HEK293T (cell line): ENCODE results near the gene CNTLN.

Experiments used
- ARNT ChIP-seq: fragments of 450-650 bp; IDR thresholded peaks from 2 replicates; pipeline ENCODE4 v1.6.1; 2017; ENCODE audit warnings: mild to moderate bottlenecking
- BHLHE40 ChIP-seq: fragments of 450-650 bp; IDR thresholded peaks from 2 replicates; pipeline ENCODE4 v1.6.1; 2016; ENCODE audit warnings: mild to moderate bottlenecking, moderate library complexity, borderline replicate concordance
- CTBP1 ChIP-seq: fragments of 450-650 bp; IDR thresholded peaks from 2 replicates; pipeline ENCODE4 v1.6.1; 2016; ENCODE audit warnings: borderline replicate concordance
- ELF4 ChIP-seq: fragments of 450-650 bp; IDR thresholded peaks from 2 replicates; pipeline ENCODE4 v1.6.1; 2017; ENCODE audit warnings: antibody characterized with exemption
- FOXA1 ChIP-seq: fragments of 450-650 bp; IDR thresholded peaks from 2 replicates; pipeline ENCODE4 v1.6.1; 2016; ENCODE audit warnings: mild to moderate bottlenecking
- FOXK2 ChIP-seq: fragments of 450-650 bp; IDR thresholded peaks from 2 replicates; pipeline ENCODE4 v1.6.1; 2016; ENCODE audit warnings: mild to moderate bottlenecking
- L3MBTL2 ChIP-seq: fragments of 450-650 bp; conservative IDR thresholded peaks from 2 replicates; pipeline ENCODE4 v1.6.1; 2016; ENCODE audit warnings: mild to moderate bottlenecking
- LEF1 ChIP-seq: fragments of 450-650 bp; IDR thresholded peaks from 2 replicates; pipeline ENCODE4 v1.6.1; 2017; ENCODE audit warnings: mild to moderate bottlenecking, borderline replicate concordance
- NFRKB ChIP-seq: fragments of 450-650 bp; IDR thresholded peaks from 2 replicates; pipeline ENCODE4 v1.6.1; 2016; ENCODE audit warnings: mild to moderate bottlenecking, moderate library complexity
- PKNOX1 ChIP-seq: fragments of 450-650 bp; IDR thresholded peaks from 2 replicates; pipeline ENCODE4 v1.6.1; 2016
- SP1 ChIP-seq: fragments of 450-650 bp; IDR thresholded peaks from 2 replicates; pipeline ENCODE4 v1.6.1; 2017
- SUZ12 ChIP-seq: fragments of 450-650 bp; IDR thresholded peaks from 2 replicates; pipeline ENCODE4 v1.6.1; 2016; ENCODE audit warnings: mild to moderate bottlenecking
- TARDBP ChIP-seq: fragments of 450-650 bp; IDR thresholded peaks from 2 replicates; pipeline ENCODE4 v1.6.1; 2016
- ZNF384 ChIP-seq: fragments of 450-650 bp; IDR thresholded peaks from 2 replicates; pipeline ENCODE4 v1.6.1; 2016

GRCh38 chr9:17319864-17320263 lies 185.0 kb downstream of the CNTLN start:
- TF ChIP-seq L3MBTL2, result no peak
- TF ChIP-seq PKNOX1, result no peak
- no peak for TF ChIP-seq BHLHE40
- no peak for TF ChIP-seq ARNT
- no peak for TF ChIP-seq CTBP1
- TF ChIP-seq ZNF384, result no peak
- no peak for TF ChIP-seq NFRKB
- TF ChIP-seq FOXK2, result no peak
- TF ChIP-seq ELF4, result no peak
- TF ChIP-seq SUZ12, result no peak
- TF ChIP-seq FOXA1, result no peak
- TF ChIP-seq SP1, result no peak
- no peak for TF ChIP-seq LEF1
- no peak for TF ChIP-seq TARDBP
